Measurements from ENCODE around the gene GUCA2B.

GUCA2B gene

GRCh38 chr1:42168391-42168670, 15.1 kb downstream of the GUCA2B start:
- DNase-seq = no peak

GRCh38 chr1:42168763-42169162, 15.6 kb downstream of the GUCA2B start:
- DNase-seq = no peak

GRCh38 chr1:42170779-42171621, 17.8 kb downstream of the GUCA2B start:
- no peak for DNase-seq

GRCh38 chr1:42171679-42172266, 18.6 kb downstream of the GUCA2B start:
- DNase-seq = no peak

GRCh38 chr1:42172381-42173133, 19.3 kb downstream of the GUCA2B start:
- DNase-seq = no peak

GRCh38 chr1:42173155-42173933, 20.1 kb downstream of the GUCA2B start:
- peak; percentile 37 to 51 (median 45) for DNase-seq

- DNase-seq = no peak
Measured at GRCh38 chr1:42173961-42174735, 20.9 kb downstream of the GUCA2B start.

GRCh38 chr1:42175314-42176054, 22.3 kb downstream of the GUCA2B start:
- DNase-seq = no peak

- no peak for DNase-seq
Measured at GRCh38 chr1:42176902-42177519, 23.8 kb downstream of the GUCA2B start.

GRCh38 chr1:42177541-42177981, 24.4 kb downstream of the GUCA2B start:
- DNase-seq = no peak

- DNase-seq = no peak
Measured at GRCh38 chr1:42178249-42178648, 25.0 kb downstream of the GUCA2B start.

- DNase-seq = no peak
Measured at GRCh38 chr1:42179275-42179674, 26.1 kb downstream of the GUCA2B start.

GRCh38 chr1:42179900-42180329, 26.7 kb downstream of the GUCA2B start:
- DNase-seq = no peak

GRCh38 chr1:42181687-42182086, 28.5 kb downstream of the GUCA2B start:
- DNase-seq = no peak

- DNase-seq = no peak
Measured at GRCh38 chr1:42183210-42183956, 30.2 kb downstream of the GUCA2B start.

GRCh38 chr1:42183957-42184268, 30.7 kb downstream of the GUCA2B start:
- DNase-seq = no peak

GRCh38 chr1:42184616-42185015, 31.4 kb downstream of the GUCA2B start:
- no peak for DNase-seq

- no peak for DNase-seq
Measured at GRCh38 chr1:42186152-42186551, 32.9 kb downstream of the GUCA2B start.

- no peak for DNase-seq
Measured at GRCh38 chr1:42189931-42190853, 37.0 kb downstream of the GUCA2B start.
